HG02678 (cell line): ENCODE results near the gene ART5.

Experiments used
- ATAC-seq: cut with Tn5 transposase; IDR thresholded peaks from one replicate; pipeline ENCODE4 v1.9.1; 2021; ENCODE audit warnings: mild to moderate bottlenecking, moderate library complexity; ENCODE audit not compliant: unreplicated experiment

The ART5 gene, protein sequence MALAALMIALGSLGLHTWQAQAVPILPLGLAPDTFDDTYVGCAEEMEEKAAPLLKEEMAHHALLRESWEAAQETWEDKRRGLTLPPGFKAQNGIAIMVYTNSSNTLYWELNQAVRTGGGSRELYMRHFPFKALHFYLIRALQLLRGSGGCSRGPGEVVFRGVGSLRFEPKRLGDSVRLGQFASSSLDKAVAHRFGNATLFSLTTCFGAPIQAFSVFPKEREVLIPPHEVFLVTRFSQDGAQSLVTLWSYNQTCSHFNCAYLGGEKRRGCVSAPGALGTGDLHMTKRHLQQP

GRCh38 chr11:3641701-3642070 is at the start of gene ART5:
Gene ART5, minus strand, starts transcription at chr11:3641992. Its CDS starts 130 bp downstream, at chr11:3641862.
- no peak for ATAC-seq

GRCh38 chr11:3686751-3687150 is 45.0 kb upstream of the ART5 start:
- no peak for ATAC-seq

- no peak for ATAC-seq
These were observed 44.1 kb upstream of the ART5 start for GRCh38 chr11:3685923-3686322.

- ATAC-seq, result no peak
These were observed 43.0 kb upstream of the ART5 start for GRCh38 chr11:3684819-3685172.

GRCh38 chr11:3684129-3684818 is 42.5 kb upstream of the ART5 start:
- ATAC-seq, result no peak

GRCh38 chr11:3683039-3683438 is 41.2 kb upstream of the ART5 start:
- ATAC-seq, result no peak

GRCh38 chr11:3679077-3679476 is 37.3 kb upstream of the ART5 start:
- no peak for ATAC-seq

DNA sequence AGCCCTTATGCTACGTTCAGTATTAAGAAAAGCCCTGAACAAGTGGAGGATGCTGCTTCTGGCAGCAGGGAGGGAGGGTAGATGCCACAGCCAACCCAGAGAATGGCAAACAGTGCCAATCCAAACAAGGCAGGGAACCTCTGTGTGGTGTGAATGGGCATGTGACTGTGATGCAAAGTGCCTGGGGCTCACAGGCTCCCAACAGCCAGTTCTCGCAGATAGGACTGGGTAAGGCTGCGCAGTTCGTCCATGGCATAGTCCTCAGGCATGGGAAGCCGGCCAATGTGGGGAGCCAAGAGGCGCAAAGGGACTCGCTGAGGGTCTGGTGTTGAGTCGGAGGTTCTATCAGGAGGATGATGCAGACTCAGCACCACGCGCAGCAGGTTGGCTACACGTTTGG is 34.2 kb upstream of the ART5 start:
- ATAC-seq, result no peak

DNA sequence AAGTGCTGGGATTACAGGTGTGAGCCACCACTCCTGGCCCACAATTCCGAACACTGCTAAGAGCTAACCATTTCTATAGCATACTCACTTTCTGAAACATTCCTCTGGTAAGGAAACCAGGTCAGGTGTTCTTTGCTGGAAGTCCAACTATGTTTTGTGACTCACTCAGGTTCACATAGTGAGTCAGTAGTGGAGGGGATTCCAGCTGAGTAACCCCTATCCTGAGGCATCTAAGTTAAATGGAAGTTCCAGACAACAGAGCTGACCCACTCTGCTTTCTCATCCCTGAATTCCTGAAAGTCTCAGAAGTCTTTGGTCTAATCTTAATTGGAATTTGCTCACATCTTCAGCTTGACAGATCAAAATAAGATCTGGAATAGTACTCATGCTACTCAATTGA is 32.4 kb upstream of the ART5 start:
- no peak for ATAC-seq

DNA sequence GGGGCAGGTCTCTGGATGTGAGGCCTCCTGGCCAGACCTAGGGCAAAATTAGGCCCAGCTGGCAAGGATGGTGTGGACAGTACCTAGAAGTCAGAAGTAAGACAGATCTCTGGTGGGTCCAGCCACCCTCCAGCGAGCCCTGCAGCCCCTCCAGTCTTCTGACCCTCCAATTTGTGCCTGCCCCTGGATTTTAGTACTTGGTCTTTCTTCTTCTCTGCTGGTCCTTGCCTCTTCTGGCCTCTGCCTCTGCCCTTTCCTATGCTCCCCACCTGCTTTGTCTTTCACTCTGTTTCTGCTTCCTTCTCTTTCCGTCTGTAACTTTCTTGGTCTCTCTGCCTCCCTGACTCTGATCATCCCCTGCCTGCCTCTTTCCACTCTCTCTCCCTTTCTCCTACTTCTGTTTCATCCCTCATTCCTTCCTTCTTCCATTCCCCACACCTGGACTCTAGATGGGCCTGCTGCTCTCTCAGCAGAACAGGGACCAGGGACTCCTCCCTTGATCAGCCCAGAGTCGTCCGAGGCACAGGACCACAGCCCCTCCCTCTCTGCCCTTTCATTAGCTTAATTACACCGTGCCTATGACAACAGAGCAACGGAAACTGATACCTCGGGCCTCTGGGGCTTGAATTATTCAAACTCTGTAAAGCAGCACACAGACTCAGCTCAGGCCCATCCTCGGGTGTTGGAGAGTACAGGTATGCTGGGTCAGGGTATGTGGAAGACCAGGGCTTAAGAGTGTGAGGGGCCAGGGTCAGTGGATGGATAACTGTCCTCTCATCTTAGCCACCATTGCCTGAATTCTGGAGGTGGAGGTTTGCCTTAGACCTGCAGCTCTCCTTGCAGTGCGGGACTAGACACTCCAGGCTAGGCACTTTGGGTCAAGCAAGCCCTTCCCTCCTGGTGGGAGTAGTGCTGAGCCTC is 29.8 kb upstream of the ART5 start, which contains the start of gene CHRNA10:
CHRNA10 (minus strand) TSS at position 51 of the 921 bp plus-strand sequence. CDS start 72 bp downstream, outside the sequence.
- ATAC-seq, result no peak

DNA sequence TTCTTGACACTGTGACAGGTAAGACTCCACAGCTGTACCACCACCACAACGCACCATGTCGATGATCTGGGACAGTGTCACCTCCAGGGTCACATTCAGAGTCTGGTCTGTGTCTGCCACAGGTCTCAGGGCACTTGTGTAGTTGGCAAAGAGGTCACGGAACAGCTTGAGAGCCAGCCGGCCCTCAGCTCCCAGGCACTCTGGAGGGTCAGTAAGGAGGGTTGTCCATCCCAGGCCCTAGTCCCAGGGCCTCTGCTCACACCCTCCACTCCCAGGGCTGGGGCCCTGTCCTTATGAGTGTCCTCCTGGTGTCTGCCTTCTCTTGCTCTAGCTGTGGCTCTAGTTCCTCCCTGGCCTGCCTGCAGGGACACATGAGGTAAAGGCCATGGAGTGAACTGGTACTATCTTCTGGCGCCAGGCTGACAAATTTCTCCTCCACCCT is 28.0 kb upstream of the ART5 start:
- no peak for ATAC-seq

DNA sequence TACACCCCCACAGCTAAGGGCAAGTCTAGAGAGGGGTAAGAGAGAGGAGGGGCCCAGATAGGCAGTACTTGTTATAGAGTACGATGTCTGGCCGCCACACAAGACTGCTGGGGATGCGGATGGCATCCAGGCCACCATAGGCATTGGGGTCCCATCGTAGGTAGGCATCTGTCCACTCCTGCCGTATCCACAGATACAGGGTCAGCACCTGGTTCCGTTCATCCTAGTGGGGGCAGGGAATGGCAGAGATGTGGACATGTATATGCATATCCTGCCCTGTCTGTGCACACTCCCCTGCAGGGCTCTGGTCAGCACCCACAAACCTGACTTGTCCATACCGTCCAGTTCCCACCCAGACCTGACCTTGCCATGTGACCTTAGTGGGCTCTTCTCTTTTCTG is 27.3 kb upstream of the ART5 start:
- ATAC-seq, result no peak

GRCh38 chr11:3667149-3668035 is 25.6 kb upstream of the ART5 start:
- ATAC-seq, result no peak

GRCh38 chr11:3666023-3666530 is 24.3 kb upstream of the ART5 start:
- no peak for ATAC-seq

- no peak for ATAC-seq
These were observed 23.7 kb upstream of the ART5 start for GRCh38 chr11:3665336-3666022.

GRCh38 chr11:3664032-3664630 is 22.3 kb upstream of the ART5 start:
- no peak for ATAC-seq

GRCh38 chr11:3662856-3663255 is 21.1 kb upstream of the ART5 start:
- ATAC-seq, result no peak

DNA sequence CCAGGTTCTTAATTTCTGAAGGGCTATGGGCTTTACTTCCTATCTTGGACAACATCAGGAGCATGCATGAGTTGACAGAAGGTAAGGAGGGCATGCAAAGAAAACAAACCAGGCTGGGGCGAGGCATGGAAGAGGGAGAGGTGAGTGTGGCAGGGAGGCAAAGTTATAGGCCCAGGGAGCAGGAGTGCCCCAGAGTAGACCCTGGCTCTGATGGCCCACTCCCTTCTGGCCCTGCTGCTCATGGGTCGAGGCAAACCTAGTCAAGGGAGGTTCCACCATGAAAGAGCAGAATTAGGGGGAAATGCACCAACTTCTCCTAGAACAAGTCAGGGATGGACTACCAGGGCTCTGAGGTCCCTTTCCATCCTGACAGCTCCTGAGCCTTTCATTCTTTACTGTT is 19.2 kb upstream of the ART5 start:
- no peak for ATAC-seq
